Vagina (tissue), 2 donors: ENCODE data around the gene SP5. TPM values are rescaled to one million over a fixed set of nuclear protein-coding genes. Genes with fewer than 3 reads are reported as not detected.

Experiments
- DNase-seq, 2 donors: peaks; one replicate each; pipeline ENCODE4 v3.0.0-alpha.2; 2017; ENCODE audit errors: extremely low spot score in 2 of 2
- H3K27ac ChIP-seq: fragments of 200-600 bp; sonication (generic); one replicate; pipeline ENCODE4 v1.5.1; 2019
- H3K27me3 ChIP-seq: fragments of 200-600 bp; sonication (generic); one replicate; pipeline ENCODE4 v1.5.1; 2019
- H3K36me3 ChIP-seq, 2 donors: fragments of 200-600 bp; sonication (generic); one replicate each; pipeline ENCODE4 v1.5.1; 2017 to 2019
- H3K4me1 ChIP-seq: fragments of 200-600 bp; sonication (generic); one replicate; pipeline ENCODE4 v1.5.1; 2019
- H3K4me3 ChIP-seq, 2 donors: fragments of 200-600 bp; sonication (generic); 1 replicate in 1 of 2; 2 replicates in 1 of 2; pipeline ENCODE4 v1.5.1; 2016 to 2019
- H3K9me3 ChIP-seq: fragments of 200-600 bp; sonication (generic); one replicate; pipeline ENCODE4 v1.5.1; 2019
- POLR2A ChIP-seq, 2 donors: fragments of 450-650 bp; IDR thresholded peaks; one replicate each; pipeline ENCODE4 v1.6.1; 2017; ENCODE audit warnings: antibody characterized with exemption in 2 of 2, mild to moderate bottlenecking in 2 of 2, moderate library complexity in 2 of 2
- POLR2AphosphoS5 ChIP-seq, 2 donors: sonication (generic); formaldehyde crosslinking; IDR thresholded peaks; one replicate each; pipeline ENCODE4 v1.9.0; 2017; ENCODE audit warnings: antibody characterized with exemption in 2 of 2, mild to moderate bottlenecking in 2 of 2, low read depth in 1 of 2; ENCODE audit not compliant: insufficient read depth in 1 of 2
- intact Hi-C: fragments of 100-400 bp; cut with DNase I; formaldehyde crosslinking; loops from one replicate; pipeline ENCODE4 v1.15.1; 2023
- total RNA-seq: library from RNA; depleted of rRNA; stranded (reverse); fragments of >200 nt; gene quantifications from one replicate; pipeline ENCODE4 v1.2.3, GENCODE V29; 2016
- TF ChIP-seq, protein P1 (sequence below), 3 experiments: fragments of 450-650 bp in 2 of 3; fragments of 200-600 bp in 1 of 3; sonication (generic) in 1 of 3; IDR thresholded peaks; one replicate each; pipeline ENCODE4 v1.5.1; 2017 to 2019; ENCODE audit warnings: antibody characterized with exemption in 3 of 3, mild to moderate bottlenecking in 2 of 3, moderate library complexity in 2 of 3

Gene SP5
- total RNA-seq, 1 donor from 2014 or later = 1.7 TPM

DNA sequence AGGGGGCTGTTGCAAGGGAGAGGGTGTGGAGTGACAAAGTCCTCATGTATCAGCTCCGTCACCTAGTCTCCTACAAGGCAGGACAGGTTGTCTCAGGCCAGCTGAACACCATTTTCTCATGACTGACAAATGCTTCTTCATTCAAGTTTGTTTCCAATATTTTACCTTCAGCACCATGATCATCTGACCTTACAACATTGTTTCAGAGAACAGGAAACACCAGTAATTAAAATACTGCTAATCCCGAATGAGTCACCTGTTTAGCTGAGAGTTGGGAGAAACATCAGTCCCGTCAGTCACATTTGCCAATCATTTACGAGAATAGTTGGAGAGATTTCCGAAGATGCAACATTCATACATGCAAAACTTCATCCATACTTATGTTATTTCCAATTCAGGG is 25.7 kb upstream of the SP5 start:
- H3K4me3 ChIP-seq = no peak overlapping the region
- no peak overlapping the region for H3K27ac ChIP-seq
- intact Hi-C loops = no loop called here
- no peaks in the 10 kb centered on the region for H3K9me3 ChIP-seq
- no peaks in the 10 kb centered on the region for H3K27me3 ChIP-seq
- DNase-seq = no peak
- H3K4me1 ChIP-seq = no peaks in the 10 kb centered on the region
- no peak for TF ChIP-seq POLR2A (IDR thresholded peaks at IDR 0.05)
- TF ChIP-seq, protein P1, sequence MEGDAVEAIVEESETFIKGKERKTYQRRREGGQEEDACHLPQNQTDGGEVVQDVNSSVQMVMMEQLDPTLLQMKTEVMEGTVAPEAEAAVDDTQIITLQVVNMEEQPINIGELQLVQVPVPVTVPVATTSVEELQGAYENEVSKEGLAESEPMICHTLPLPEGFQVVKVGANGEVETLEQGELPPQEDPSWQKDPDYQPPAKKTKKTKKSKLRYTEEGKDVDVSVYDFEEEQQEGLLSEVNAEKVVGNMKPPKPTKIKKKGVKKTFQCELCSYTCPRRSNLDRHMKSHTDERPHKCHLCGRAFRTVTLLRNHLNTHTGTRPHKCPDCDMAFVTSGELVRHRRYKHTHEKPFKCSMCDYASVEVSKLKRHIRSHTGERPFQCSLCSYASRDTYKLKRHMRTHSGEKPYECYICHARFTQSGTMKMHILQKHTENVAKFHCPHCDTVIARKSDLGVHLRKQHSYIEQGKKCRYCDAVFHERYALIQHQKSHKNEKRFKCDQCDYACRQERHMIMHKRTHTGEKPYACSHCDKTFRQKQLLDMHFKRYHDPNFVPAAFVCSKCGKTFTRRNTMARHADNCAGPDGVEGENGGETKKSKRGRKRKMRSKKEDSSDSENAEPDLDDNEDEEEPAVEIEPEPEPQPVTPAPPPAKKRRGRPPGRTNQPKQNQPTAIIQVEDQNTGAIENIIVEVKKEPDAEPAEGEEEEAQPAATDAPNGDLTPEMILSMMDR (IDR thresholded peaks at IDR 0.05) = no peak
- TF ChIP-seq POLR2AphosphoS5 (IDR thresholded peaks at IDR 0.05; ENCODE audit: insufficient read depth in 1 of 2, low read depth in 1 of 2) = no peak
- no peaks in the 10 kb centered on the region for H3K36me3 ChIP-seq

DNA sequence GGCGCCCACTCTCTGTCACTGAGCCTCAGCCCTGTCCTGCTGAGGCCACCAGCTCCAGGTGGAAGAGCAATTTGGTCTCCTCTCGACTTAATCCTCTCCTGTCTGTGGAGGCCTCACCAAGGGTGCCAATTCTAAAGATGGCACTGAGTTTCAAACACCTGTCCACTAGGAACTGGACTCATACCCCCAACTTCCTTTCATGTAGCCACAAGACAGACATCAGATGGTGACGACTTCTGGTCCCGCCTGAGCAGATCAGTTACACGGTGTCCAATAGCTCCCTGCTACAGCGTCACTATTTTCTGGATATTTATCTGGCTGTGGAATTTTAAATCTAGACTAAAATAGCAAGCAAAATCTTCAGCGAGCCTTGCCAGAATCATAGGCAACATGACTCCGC is 24.5 kb upstream of the SP5 start:
- H3K4me3 ChIP-seq = no peak overlapping the region
- DNase-seq = no peak
- no peaks in the 10 kb centered on the region for H3K4me1 ChIP-seq
- H3K9me3 ChIP-seq = no peaks in the 10 kb centered on the region
- H3K36me3 ChIP-seq = no peaks in the 10 kb centered on the region
- H3K27me3 ChIP-seq = no peaks in the 10 kb centered on the region
- intact Hi-C loops = no loop called here
- no peak overlapping the region for H3K27ac ChIP-seq
- no peak for TF ChIP-seq POLR2AphosphoS5 (IDR thresholded peaks at IDR 0.05; ENCODE audit: insufficient read depth in 1 of 2, low read depth in 1 of 2)
- TF ChIP-seq, protein P1 (IDR thresholded peaks at IDR 0.05) = no peak
- TF ChIP-seq POLR2A (IDR thresholded peaks at IDR 0.05) = no peak

DNA sequence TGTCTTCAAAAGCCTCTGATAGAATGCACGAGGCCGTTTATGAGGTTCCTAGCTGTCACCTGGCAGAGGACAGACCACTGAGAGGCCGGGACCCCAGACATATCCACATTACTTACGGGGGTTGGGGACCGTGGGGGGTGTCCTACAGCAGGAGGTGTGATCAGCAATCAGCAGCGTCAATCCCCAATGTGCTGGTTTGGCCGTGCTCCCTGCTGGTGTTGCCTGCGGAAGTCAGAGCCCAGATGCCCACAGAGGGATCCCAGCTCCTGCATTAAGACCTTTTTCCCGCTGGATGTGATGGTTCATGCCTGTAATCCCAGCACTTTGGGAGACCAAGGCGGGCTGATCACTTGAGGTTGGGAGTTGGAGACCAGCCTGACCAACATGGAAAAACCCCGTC is 20.8 kb upstream of the SP5 start:
- Histone ChIP-seq H3K4me1 (no peaks in the 10 kb centered on the region), H3K27me3 (no peaks in the 10 kb centered on the region), H3K9me3 (no peaks in the 10 kb centered on the region), H3K27ac (no peak overlapping the region), H3K36me3 (no peaks in the 10 kb centered on the region), H3K4me3 (no peak overlapping the region)
- TF ChIP-seq POLR2A (IDR thresholded peaks at IDR 0.05) (no peak), POLR2AphosphoS5 (IDR thresholded peaks at IDR 0.05; ENCODE audit: insufficient read depth in 1 of 2, low read depth in 1 of 2) (no peak)
- TF ChIP-seq, protein P1 (IDR thresholded peaks at IDR 0.05) = no peak
- no peak for DNase-seq
- intact Hi-C loops = no loop called here

DNA sequence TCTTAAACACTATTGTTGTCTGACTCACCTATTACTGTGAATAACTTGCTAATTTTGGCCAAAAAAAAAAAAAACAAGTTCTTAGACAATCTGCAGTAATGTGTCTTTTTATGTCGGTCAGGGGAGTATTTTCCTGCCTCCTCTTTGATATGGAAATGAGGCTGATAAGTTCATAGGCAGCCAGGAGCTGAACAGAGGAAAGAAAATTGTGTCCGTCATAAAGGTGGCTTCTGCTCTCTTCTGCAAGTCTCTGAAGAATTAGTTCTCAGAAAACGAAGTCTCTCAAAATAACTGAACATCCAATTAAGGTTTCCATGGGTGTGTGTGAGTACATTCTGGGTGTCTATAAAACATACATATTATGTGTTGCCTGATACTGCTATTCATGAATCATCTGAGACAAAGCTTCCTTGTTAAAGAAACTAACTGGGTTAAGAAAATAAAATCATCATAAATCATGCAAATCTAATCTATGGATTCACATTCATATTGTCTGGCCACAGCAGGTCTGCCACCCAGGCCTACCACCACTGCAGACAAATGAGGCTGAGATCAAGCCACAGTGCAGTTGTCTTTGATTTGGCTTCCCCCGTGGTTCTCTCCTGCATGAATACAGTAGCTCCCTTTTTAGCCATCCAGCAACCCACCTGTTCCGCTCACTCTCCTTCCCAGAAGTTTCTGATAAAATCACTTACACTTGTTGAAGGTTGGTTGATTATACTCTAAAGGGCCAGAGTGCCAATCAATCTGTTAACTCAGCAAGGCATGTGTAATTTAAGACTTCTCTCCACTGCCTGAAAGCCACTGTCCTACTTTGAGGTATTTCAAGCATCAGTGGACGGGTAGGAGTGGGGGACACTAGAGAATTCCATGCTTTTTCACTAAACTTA is 19.4 kb upstream of the SP5 start:
- Histone ChIP-seq H3K4me3 (no peak overlapping the region), H3K4me1 (no peaks in the 10 kb centered on the region), H3K27ac (no peak overlapping the region), H3K9me3 (no peaks in the 10 kb centered on the region), H3K36me3 (no peaks in the 10 kb centered on the region), H3K27me3 (no peaks in the 10 kb centered on the region)
- TF ChIP-seq POLR2AphosphoS5 (IDR thresholded peaks at IDR 0.05; ENCODE audit: insufficient read depth in 1 of 2, low read depth in 1 of 2) = no peak
- TF ChIP-seq, protein P1 (IDR thresholded peaks at IDR 0.05) = no peak
- TF ChIP-seq POLR2A (IDR thresholded peaks at IDR 0.05) = no peak
- intact Hi-C loops = no loop called here
- no peak for DNase-seq

DNA sequence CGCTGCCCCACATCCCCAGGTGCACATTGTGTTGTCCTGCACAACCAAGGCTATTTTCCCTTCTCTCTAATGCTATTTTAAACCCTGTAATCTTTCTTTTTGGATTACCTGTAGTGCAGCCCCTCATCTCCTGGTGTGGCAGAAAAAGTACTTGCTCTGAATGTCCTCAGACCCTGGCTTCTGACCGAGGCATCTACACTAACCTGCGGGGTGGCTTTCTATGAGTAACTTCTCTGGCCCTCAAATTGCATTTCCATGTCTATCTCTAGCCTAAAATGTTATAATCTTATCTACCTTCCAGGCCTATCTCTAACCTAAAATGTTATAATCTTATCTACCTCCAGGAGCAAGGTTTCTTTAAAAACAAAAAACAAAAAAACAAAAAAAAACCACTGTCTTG is 18.2 kb upstream of the SP5 start:
- Histone ChIP-seq H3K27ac (no peak overlapping the region), H3K9me3 (no peaks in the 10 kb centered on the region), H3K4me1 (no peaks in the 10 kb centered on the region), H3K36me3 (no peaks in the 10 kb centered on the region), H3K4me3 (no peak overlapping the region), H3K27me3 (no peaks in the 10 kb centered on the region)
- intact Hi-C loops = no loop called here
- TF ChIP-seq, protein P1 (IDR thresholded peaks at IDR 0.05) = no peak
- TF ChIP-seq POLR2A (IDR thresholded peaks at IDR 0.05) = no peak
- TF ChIP-seq POLR2AphosphoS5 (IDR thresholded peaks at IDR 0.05; ENCODE audit: insufficient read depth in 1 of 2, low read depth in 1 of 2) = no peak
- no peak for DNase-seq
